OCI-LY3 (cell line): ENCODE data around the gene CD300LG.

ENCODE experiments used
- CTCF ChIP-seq: fragments of 200-600, 300-600 bp; sonication (generic); IDR thresholded peaks from 2 replicates; pipeline ENCODE4 v1.5.1; 2014; ENCODE audit warnings: antibody characterized with exemption, low read length, low read depth
- EZH2phosphoT487 ChIP-seq: fragments of 200-600 bp; shearing (Covaris generic); IDR thresholded peaks from 2 replicates; pipeline ENCODE4 v1.6.1; 2018; ENCODE audit warnings: antibody characterized with exemption, mixed run types, low read depth

- TF ChIP-seq CTCF (no peak), EZH2phosphoT487 (no peak)
Measured at GRCh38 chr17:43912635-43913304, 65.8 kb downstream of the CD300LG start.
